Nephron progenitor cell (in vitro differentiated cells): ENCODE measurements around the gene CNTNAP2.

Source experiments
- DNase-seq: peaks from one replicate; pipeline ENCODE4 v3.0.0; 2021
- H3K27ac Mint-ChIP-seq: 2 replicates; pipeline ENCODE4 v1.8.0; 2021; ENCODE audit warnings: mild to moderate bottlenecking, moderate library complexity, mixed read lengths
- H3K27me3 Mint-ChIP-seq: 2 replicates; pipeline ENCODE4 v1.8.0; 2021; ENCODE audit warnings: mild to moderate bottlenecking, low read depth, mixed read lengths; ENCODE audit not compliant: poor library complexity
- H3K36me3 Mint-ChIP-seq: 2 replicates; pipeline ENCODE4 v1.8.0; 2021; ENCODE audit warnings: low read depth, mixed read lengths
- H3K4me1 Mint-ChIP-seq: 2 replicates; pipeline ENCODE4 v1.8.0; 2021; ENCODE audit warnings: mixed read lengths
- H3K4me3 Mint-ChIP-seq: 2 replicates; pipeline ENCODE4 v1.8.0; 2021; ENCODE audit warnings: mild to moderate bottlenecking, moderate library complexity, mixed read lengths
- H3K9me3 Mint-ChIP-seq: 2 replicates; pipeline ENCODE4 v1.8.0; 2021; ENCODE audit warnings: mild to moderate bottlenecking, moderate library complexity, mixed read lengths
- TF ChIP-seq, protein P1 (sequence below): fragments of 200-600 bp; sonication (generic); IDR thresholded peaks from 2 replicates; pipeline ENCODE4 v1.5.0; 2021; ENCODE audit warnings: antibody characterized with exemption

CNTNAP2 gene

DNA sequence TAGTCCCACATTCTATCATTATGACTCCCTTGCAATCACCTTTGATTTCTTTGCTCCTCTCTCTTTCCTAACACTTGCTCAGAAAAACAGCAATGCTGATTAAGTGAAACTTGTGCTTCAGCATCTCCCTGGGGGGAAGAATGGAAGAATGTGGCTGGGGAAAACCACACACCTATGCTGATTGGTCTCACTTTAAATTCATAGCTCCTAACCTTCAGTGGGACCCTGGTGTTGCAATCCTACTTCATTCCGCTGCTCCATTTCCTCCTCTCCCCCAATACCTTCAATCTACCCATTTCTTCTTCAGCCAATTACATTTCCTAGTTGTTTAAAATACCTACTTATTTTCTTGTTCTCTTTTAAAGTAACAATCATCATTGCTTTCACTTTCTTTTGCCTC lies 1307.3 kb downstream of the CNTNAP2 start:
- Mint-ChIP-seq H3K9me3 (peaks cover 11% of the 10 kb centered on the region), H3K27ac (no peak overlapping the region), H3K4me3 (no peak overlapping the region), H3K27me3 (peaks cover 2% of the 10 kb centered on the region), H3K4me1 (no peaks in the 10 kb centered on the region), H3K36me3 (no peaks in the 10 kb centered on the region)
- TF ChIP-seq, protein P1, sequence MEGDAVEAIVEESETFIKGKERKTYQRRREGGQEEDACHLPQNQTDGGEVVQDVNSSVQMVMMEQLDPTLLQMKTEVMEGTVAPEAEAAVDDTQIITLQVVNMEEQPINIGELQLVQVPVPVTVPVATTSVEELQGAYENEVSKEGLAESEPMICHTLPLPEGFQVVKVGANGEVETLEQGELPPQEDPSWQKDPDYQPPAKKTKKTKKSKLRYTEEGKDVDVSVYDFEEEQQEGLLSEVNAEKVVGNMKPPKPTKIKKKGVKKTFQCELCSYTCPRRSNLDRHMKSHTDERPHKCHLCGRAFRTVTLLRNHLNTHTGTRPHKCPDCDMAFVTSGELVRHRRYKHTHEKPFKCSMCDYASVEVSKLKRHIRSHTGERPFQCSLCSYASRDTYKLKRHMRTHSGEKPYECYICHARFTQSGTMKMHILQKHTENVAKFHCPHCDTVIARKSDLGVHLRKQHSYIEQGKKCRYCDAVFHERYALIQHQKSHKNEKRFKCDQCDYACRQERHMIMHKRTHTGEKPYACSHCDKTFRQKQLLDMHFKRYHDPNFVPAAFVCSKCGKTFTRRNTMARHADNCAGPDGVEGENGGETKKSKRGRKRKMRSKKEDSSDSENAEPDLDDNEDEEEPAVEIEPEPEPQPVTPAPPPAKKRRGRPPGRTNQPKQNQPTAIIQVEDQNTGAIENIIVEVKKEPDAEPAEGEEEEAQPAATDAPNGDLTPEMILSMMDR, result no peak
- no peak for DNase-seq

DNA sequence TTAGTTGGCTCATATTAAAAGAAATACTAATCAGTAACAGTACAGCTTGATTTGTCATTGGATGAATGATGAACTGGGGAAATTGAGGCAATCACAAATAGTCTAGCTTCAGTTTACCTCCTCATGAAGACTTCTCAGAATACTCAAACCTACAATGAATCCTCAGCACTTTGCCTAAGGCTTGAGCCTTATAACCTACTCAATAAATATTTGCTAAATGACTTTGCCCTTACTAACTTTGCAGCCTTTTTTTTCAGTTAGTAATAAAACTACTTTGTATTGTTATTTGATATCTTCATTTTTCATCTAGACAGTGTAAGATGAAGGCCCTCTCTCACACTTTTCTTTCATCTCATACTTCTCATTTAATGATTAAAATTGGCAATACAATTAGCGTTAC lies 1311.5 kb downstream of the CNTNAP2 start:
- peaks cover 20% of the 10 kb centered on the region for H3K4me1 Mint-ChIP-seq
- H3K9me3 Mint-ChIP-seq, result peaks cover 28% of the 10 kb centered on the region
- H3K36me3 Mint-ChIP-seq, result no peaks in the 10 kb centered on the region
- DNase-seq, result no peak
- TF ChIP-seq, protein P1, result no peak
- no peak overlapping the region for H3K27ac Mint-ChIP-seq
- no peaks in the 10 kb centered on the region for H3K27me3 Mint-ChIP-seq
- no peak overlapping the region for H3K4me3 Mint-ChIP-seq

DNA sequence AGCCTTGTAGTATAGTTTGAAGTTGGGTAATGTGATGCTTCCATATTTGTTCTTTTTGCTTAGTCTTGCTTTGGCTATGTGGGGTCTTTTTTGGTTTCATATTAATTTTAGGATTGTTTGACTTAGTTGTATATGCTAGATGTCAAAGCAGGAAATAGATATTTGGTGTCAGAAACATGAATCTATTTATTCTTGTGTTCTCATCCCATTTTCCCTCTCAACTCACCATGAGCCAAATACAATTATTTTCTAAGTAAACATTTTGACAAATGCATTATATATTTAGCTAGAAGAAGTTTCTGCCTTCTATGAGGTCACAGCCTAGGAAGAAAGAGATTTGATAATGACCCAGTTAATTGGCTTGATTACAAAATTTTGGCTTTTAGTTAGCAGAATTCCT lies 1313.4 kb downstream of the CNTNAP2 start:
- H3K27ac Mint-ChIP-seq, result no peak overlapping the region
- DNase-seq, result no peak
- H3K36me3 Mint-ChIP-seq, result no peaks in the 10 kb centered on the region
- H3K27me3 Mint-ChIP-seq, result no peaks in the 10 kb centered on the region
- H3K4me1 Mint-ChIP-seq, result peaks cover 22% of the 10 kb centered on the region
- TF ChIP-seq, protein P1, result no peak
- H3K4me3 Mint-ChIP-seq, result no peak overlapping the region
- peaks cover 28% of the 10 kb centered on the region for H3K9me3 Mint-ChIP-seq

DNA sequence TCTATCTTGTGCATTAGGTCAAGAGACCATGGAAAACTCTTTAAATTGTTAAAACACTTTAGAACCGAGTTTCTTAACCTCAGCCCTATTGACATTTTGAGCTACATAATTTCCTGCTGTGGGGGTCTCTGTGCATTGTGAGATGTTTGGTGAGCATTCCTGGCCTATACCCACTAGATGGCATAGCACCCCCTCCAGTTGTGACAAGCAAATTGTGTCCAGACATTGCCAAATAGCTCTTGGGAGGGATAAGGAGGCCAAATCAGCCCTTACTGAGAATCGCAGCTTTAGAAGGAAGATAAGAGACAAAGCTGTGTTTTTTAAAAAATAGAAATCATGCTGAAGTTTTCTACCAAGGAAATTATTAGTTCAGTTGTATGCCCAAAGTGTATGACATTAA lies 1315.5 kb downstream of the CNTNAP2 start:
- peaks cover 31% of the 10 kb centered on the region for H3K4me1 Mint-ChIP-seq

DNA sequence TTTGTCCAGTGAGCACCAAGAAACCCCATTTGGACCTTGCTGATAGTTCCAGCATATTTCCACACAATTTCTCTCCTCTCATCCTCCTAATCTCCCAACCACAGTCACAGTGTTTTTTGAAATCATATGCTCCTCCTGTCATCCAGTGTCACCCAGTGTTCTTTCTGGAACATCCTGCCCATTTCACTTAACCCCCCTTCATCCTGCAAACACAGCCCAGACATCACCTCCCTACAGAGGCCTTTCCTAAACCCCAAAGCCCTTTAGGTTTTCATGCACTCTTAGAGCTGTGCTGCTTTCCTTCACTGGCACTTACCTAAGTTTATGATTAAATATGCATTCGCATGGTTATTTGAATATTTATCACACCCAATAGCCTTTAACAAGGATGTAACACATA lies 1316.0 kb downstream of the CNTNAP2 start:
- Mint-ChIP-seq H3K4me3 (no peak overlapping the region), H3K4me1 (peaks cover 31% of the 10 kb centered on the region), H3K27me3 (no peaks in the 10 kb centered on the region)

More for the DNA sequence above, 1315.5 kb downstream of the CNTNAP2 start:
- H3K27ac Mint-ChIP-seq, result peak overlapping the region; percentile 36
- H3K36me3 Mint-ChIP-seq, result no peaks in the 10 kb centered on the region
- no peak overlapping the region for H3K4me3 Mint-ChIP-seq
- peak; percentile 24 for DNase-seq
- H3K9me3 Mint-ChIP-seq, result peaks cover 24% of the 10 kb centered on the region
- TF ChIP-seq, protein P1, result peak; percentile 40
- H3K27me3 Mint-ChIP-seq, result no peaks in the 10 kb centered on the region

DNA sequence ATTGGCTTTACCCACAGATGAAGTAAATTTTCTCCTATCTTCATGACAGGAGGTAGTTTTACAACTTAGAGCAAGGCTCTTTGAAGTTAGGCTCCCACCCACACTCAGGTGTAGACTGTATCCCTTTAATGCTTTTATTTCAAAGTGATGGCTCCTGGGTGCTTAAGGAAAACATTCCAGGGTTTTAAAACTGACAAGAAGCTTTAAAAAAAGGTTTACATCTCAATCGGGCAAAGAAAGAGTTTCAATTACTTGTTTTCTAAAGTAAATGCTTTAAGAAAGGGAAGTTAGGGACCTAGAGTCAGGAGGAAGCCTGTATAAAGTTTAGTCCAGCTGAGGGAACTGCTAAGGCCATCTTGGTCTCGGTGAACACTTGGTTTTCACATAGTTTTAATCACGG lies 1320.1 kb downstream of the CNTNAP2 start:
- peaks cover 49% of the 10 kb centered on the region for H3K9me3 Mint-ChIP-seq
- H3K27ac Mint-ChIP-seq, result peak overlapping the region; percentile 68
- peaks cover 25% of the 10 kb centered on the region for H3K4me1 Mint-ChIP-seq
- DNase-seq, result no peak
- H3K27me3 Mint-ChIP-seq, result peaks cover 4% of the 10 kb centered on the region
- no peak overlapping the region for H3K4me3 Mint-ChIP-seq
- TF ChIP-seq, protein P1, result no peak
- H3K36me3 Mint-ChIP-seq, result peaks cover 40% of the 10 kb centered on the region

More for the DNA sequence above, 1316.0 kb downstream of the CNTNAP2 start:
- no peak for DNase-seq
- no peaks in the 10 kb centered on the region for H3K36me3 Mint-ChIP-seq
- H3K27ac Mint-ChIP-seq, result no peak overlapping the region
- TF ChIP-seq, protein P1, result no peak
- H3K9me3 Mint-ChIP-seq, result peaks cover 24% of the 10 kb centered on the region
